ENCODE results near the gene ENOPH1.

DNA sequence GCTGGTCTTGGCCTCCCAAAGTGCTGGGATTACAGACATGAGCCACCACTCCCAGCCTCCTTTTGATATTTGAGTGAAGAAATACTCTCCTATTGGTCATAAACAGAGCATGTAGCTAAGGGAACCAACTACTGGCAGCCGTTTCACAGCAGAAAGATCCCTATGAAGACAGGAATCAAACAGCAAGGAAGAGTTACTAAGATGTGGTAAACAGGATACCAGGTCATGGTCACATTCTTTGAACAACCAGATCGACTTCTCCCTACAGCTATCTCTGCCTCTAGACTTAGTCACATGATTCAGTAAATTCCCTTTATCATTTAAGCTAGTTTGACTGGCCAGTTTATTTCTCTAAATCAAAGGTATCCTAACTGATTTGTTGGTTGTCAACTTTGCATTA, 47.6 kb upstream of the ENOPH1 start:
- TF ChIP-seq GATA2 (IDR thresholded peaks at IDR 0.05; ENCODE audit: low read depth, low read length), result no peak
- no peak for TF ChIP-seq GATA3 (IDR thresholded peaks at IDR 0.05; ENCODE audit: low read depth, low read length)

Data from SH-SY5Y (cell line).